ENCODE results near the gene CRYGD.

DNA sequence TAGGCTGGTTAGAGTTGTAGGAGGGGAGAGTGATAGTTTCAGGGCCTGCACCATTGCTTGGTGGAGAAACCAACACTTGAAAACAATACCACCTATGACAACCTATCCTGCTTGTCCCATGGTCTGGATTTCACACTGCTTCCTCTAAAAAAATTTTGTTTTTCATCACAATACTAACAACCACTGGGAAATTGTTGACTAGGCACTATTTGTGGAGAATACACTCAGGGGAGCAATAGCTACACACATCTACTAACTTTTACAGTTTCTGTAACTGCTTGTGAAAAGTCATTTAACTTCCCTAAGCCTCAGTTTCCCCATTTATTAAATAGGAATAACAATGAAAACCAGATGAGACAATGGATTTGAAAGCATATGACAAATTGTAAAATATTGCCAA is 25.8 kb upstream of the CRYGD start:
- TF ChIP-seq, protein P1, sequence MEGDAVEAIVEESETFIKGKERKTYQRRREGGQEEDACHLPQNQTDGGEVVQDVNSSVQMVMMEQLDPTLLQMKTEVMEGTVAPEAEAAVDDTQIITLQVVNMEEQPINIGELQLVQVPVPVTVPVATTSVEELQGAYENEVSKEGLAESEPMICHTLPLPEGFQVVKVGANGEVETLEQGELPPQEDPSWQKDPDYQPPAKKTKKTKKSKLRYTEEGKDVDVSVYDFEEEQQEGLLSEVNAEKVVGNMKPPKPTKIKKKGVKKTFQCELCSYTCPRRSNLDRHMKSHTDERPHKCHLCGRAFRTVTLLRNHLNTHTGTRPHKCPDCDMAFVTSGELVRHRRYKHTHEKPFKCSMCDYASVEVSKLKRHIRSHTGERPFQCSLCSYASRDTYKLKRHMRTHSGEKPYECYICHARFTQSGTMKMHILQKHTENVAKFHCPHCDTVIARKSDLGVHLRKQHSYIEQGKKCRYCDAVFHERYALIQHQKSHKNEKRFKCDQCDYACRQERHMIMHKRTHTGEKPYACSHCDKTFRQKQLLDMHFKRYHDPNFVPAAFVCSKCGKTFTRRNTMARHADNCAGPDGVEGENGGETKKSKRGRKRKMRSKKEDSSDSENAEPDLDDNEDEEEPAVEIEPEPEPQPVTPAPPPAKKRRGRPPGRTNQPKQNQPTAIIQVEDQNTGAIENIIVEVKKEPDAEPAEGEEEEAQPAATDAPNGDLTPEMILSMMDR (IDR thresholded peaks at IDR 0.05; ENCODE audit: poor library complexity), result no peak
- TF ChIP-seq EZH2phosphoT487 (IDR thresholded peaks at IDR 0.05; ENCODE audit: low read depth, severe bottlenecking, unreplicated experiment) (no peak), EZH2 (IDR thresholded peaks at IDR 0.05; ENCODE audit: borderline replicate concordance) (no peak)
